GM23248 (cell line): ENCODE measurements around the gene EMC6. TPM values are rescaled to one million over a fixed set of nuclear protein-coding genes. Genes with fewer than 3 reads are reported as not detected.
"Not testable (repeated sequence)": the region's sequence is repeated elsewhere in the genome, so short reads cannot be mapped to it uniquely, and the experiment has no call there.

Experiments
- DNase-seq: peaks from one replicate; pipeline ENCODE4 v3.0.0-alpha.2; 2015
- H2AFZ ChIP-seq: fragments of 200-600 bp; sonication (generic); 2 replicates; pipeline ENCODE4 v1.6.1; 2016; ENCODE audit warnings: antibody characterized with exemption
- H3F3A ChIP-seq: fragments of 200-600 bp; sonication (generic); 2 replicates; pipeline ENCODE4 v1.6.1; 2016; ENCODE audit warnings: mild to moderate bottlenecking, antibody characterized with exemption, mixed run types; ENCODE audit not compliant: insufficient read depth
- H3K27ac ChIP-seq: fragments of 200-600 bp; sonication (generic); 2 replicates; pipeline ENCODE4 v1.5.1; 2016; ENCODE audit warnings: mild to moderate bottlenecking
- H3K27me3 ChIP-seq: fragments of 200-600 bp; sonication (generic); replicated peaks from 2 replicates; pipeline ENCODE4 v1.6.1; 2016; ENCODE audit warnings: mild to moderate bottlenecking; ENCODE audit not compliant: insufficient read depth
- H3K36me3 ChIP-seq: fragments of 200-600 bp; sonication (generic); 2 replicates; pipeline ENCODE4 v1.6.1; 2016; ENCODE audit warnings: low read depth, mild to moderate bottlenecking
- H3K4me1 ChIP-seq: fragments of 200-600 bp; sonication (generic); 2 replicates; pipeline ENCODE4 v1.6.1; 2016; ENCODE audit warnings: mild to moderate bottlenecking; ENCODE audit not compliant: insufficient read depth
- H3K4me2 ChIP-seq: fragments of 200-600 bp; sonication (generic); one replicate; pipeline ENCODE4 v1.6.1; 2016; ENCODE audit warnings: mild to moderate bottlenecking; ENCODE audit not compliant: unreplicated experiment
- H3K4me3 ChIP-seq: fragments of 200-600 bp; sonication (generic); 2 replicates; pipeline ENCODE4 v1.5.1; 2016; ENCODE audit warnings: mild to moderate bottlenecking
- H3K79me2 ChIP-seq: fragments of 200-600 bp; sonication (generic); 2 replicates; pipeline ENCODE4 v1.6.1; 2016; ENCODE audit warnings: mild to moderate bottlenecking; ENCODE audit not compliant: insufficient read depth
- H3K9ac ChIP-seq: fragments of 200-600 bp; sonication (generic); 2 replicates; pipeline ENCODE4 v1.6.1; 2016; ENCODE audit warnings: mild to moderate bottlenecking
- H3K9me2 ChIP-seq: fragments of 200-600 bp; sonication (generic); 2 replicates; pipeline ENCODE4 v1.6.1; 2016; ENCODE audit warnings: mixed run types, mild to moderate bottlenecking, moderate library complexity; ENCODE audit not compliant: insufficient read depth
- H3K9me3 ChIP-seq: fragments of 200-600 bp; sonication (generic); one replicate; pipeline ENCODE4 v1.6.1; 2017; ENCODE audit warnings: low read depth
- H4K20me1 ChIP-seq: fragments of 200-600 bp; sonication (generic); 2 replicates; pipeline ENCODE4 v1.6.0; 2016; ENCODE audit not compliant: insufficient read depth
- EZH2 ChIP-seq: fragments of 200-600 bp; sonication (generic); IDR thresholded peaks from 2 replicates; pipeline ENCODE4 v1.6.1; 2018; ENCODE audit warnings: antibody characterized with exemption, mild to moderate bottlenecking; ENCODE audit not compliant: insufficient read depth, poor library complexity, severe bottlenecking
- EZH2phosphoT487 ChIP-seq: fragments of 200-600 bp; sonication (generic); IDR thresholded peaks from 2 replicates; pipeline ENCODE4 v1.6.1; 2018; ENCODE audit warnings: antibody characterized with exemption, moderate library complexity, mild to moderate bottlenecking, low read depth; ENCODE audit not compliant: insufficient read depth
- WGBS, 2 experiments: methylation state at CpG; one replicate each; pipeline ENCODE4 v1.1.6; 2015 to 2017; ENCODE audit warnings: low lambda C conversion rate in 2 of 2, low coverage in 1 of 2; ENCODE audit errors: missing lambda C conversion rate in 2 of 2; 5-methylcytosine and 5-hydroxymethylcytosine counted together
- in situ Hi-C: fragments of 300-500 bp; cut with MboI; formaldehyde crosslinking; loops from 2 replicates; pipeline ENCODE4 v1.15.0; 2020
- polyA plus RNA-seq: library from polyadenylated mRNA; unstranded; fragments of >200 nt; fragmentation: Nextera tagmentation; extraction: Ambion mirVana; gene quantifications from 2 replicates; pipeline ENCODE4 v1.2.1, GENCODE V29; 2016
- total RNA-seq: library from RNA; depleted of rRNA; stranded (reverse); fragments of >200 nt; shearing (Covaris generic); gene quantifications from 2 replicates; pipeline ENCODE4 v1.2.3, GENCODE V29; 2014

Gene EMC6
- total and polyA plus RNA-seq, 2 experiments from 2014 or later, result 28.6 to 114 TPM

- Histone ChIP-seq H3K27ac (no peak overlapping the region), H3K27me3 (no peaks in the 10 kb centered on the region), H3F3A (no peaks in the 10 kb centered on the region), H3K4me3 (no peak overlapping the region), H4K20me1 (no peaks in the 10 kb centered on the region), H3K9ac (no peak overlapping the region), H3K79me2 (no peaks in the 10 kb centered on the region), H3K4me2 (no peak overlapping the region), H3K9me2 (no peaks in the 10 kb centered on the region), H3K4me1 (peaks cover 6% of the 10 kb centered on the region; the same call in 1 of the 2 replicates), H2AFZ (no peak overlapping the region), H3K36me3 (no peaks in the 10 kb centered on the region), H3K9me3 (no peaks in the 10 kb centered on the region)
- DNase-seq, result no peak
- 89 to 91% methylated on average over 4 of the region's 4 CpGs for WGBS, 2 experiments
- in situ Hi-C loops, result no loop called here
- no peak for TF ChIP-seq EZH2phosphoT487
- TF ChIP-seq EZH2, result no peak
These were observed 31.3 kb downstream of the EMC6 start for GRCh38 chr17:3699951-3700350.

- H3K4me1 ChIP-seq, H3K9ac ChIP-seq, H3K9me2 ChIP-seq, H3F3A ChIP-seq, DNase-seq, H3K27ac ChIP-seq, H4K20me1 ChIP-seq, H2AFZ ChIP-seq, in situ Hi-C loops, H3K36me3 ChIP-seq, H3K27me3 ChIP-seq, H3K4me3 ChIP-seq, H3K79me2 ChIP-seq, H3K4me2 ChIP-seq, H3K9me3 ChIP-seq: not testable (repeated sequence)
- 79 to 82% methylated on average over 7 of the region's 7 CpGs for WGBS, 2 experiments
These were observed 33.5 kb downstream of the EMC6 start for GRCh38 chr17:3702041-3702539.

GRCh38 chr17:3704931-3705717 is 36.5 kb downstream of the EMC6 start:
- Histone ChIP-seq H3K9me2 (no peaks in the 10 kb centered on the region), H3F3A (no peaks in the 10 kb centered on the region), H4K20me1 (no peaks in the 10 kb centered on the region), H3K4me1 (no peaks in the 10 kb centered on the region), H3K4me2 (no peak overlapping the region), H3K27me3 (no peaks in the 10 kb centered on the region), H3K27ac (no peak overlapping the region), H3K36me3 (no peaks in the 10 kb centered on the region), H2AFZ (no peak overlapping the region), H3K79me2 (no peaks in the 10 kb centered on the region), H3K9ac (no peak overlapping the region), H3K9me3 (no peaks in the 10 kb centered on the region), H3K4me3 (no peak overlapping the region)
- TF ChIP-seq EZH2phosphoT487, result no peak
- TF ChIP-seq EZH2, result no peak
- DNase-seq, result no peak
- WGBS, 2 experiments, result 84 to 86% methylated on average over 20 of the region's 20 CpGs
- in situ Hi-C loops, result no loop called here

- H3K4me2 ChIP-seq, result not testable (repeated sequence)
These were observed 37.0 kb downstream of the EMC6 start for GRCh38 chr17:3705718-3705984.

GRCh38 chr17:3708366-3708765 is 39.8 kb downstream of the EMC6 start:
- in situ Hi-C loops, result no loop called here
- TF ChIP-seq EZH2 (no peak), EZH2phosphoT487 (no peak)
- Histone ChIP-seq H3F3A (no peaks in the 10 kb centered on the region), H3K36me3 (no peaks in the 10 kb centered on the region), H3K27me3 (no peaks in the 10 kb centered on the region), H3K27ac (no peak overlapping the region), H3K9me2 (no peaks in the 10 kb centered on the region), H3K4me3 (no peak overlapping the region), H3K9ac (no peak overlapping the region), H3K4me2 (no peak overlapping the region), H4K20me1 (no peaks in the 10 kb centered on the region), H3K4me1 (no peaks in the 10 kb centered on the region), H2AFZ (no peak overlapping the region), H3K9me3 (no peaks in the 10 kb centered on the region), H3K79me2 (no peaks in the 10 kb centered on the region)
- no peak for DNase-seq
- 81 to 87% methylated on average over 3 of the region's 3 CpGs for WGBS, 2 experiments

More at GRCh38 chr17:3705718-3705984, 37.0 kb downstream of the EMC6 start:
- H3K9me2 ChIP-seq, H2AFZ ChIP-seq, H3K27ac ChIP-seq, H3K4me1 ChIP-seq, H3K79me2 ChIP-seq, H3K27me3 ChIP-seq, in situ Hi-C loops, DNase-seq, H3K4me3 ChIP-seq, H3K9me3 ChIP-seq, H3K36me3 ChIP-seq, H3F3A ChIP-seq, H4K20me1 ChIP-seq, H3K9ac ChIP-seq: not testable (repeated sequence)
- 84 to 100% methylated on average over 1 of the region's 1 CpG for WGBS, 2 experiments
